ENCODE results near the gene ARRB1. TPM values are rescaled to one million over a fixed set of nuclear protein-coding genes. Genes with fewer than 3 reads are reported as not detected.

The ARRB1 gene
- total and polyA plus RNA-seq, 2 of the 13 experiments (the other 11 are each of a cell fraction or from before 2014, with no cell fraction given): 22.5 to 35.7 TPM

- TF ChIP-seq RELA (CRISPR knock-in tag; IDR thresholded peaks at IDR 0.05) (0 out of 2 replicates have a peak, but pooled peaks have one; percentile 31), ZBTB33 (CRISPR knock-in tag; IDR thresholded peaks at IDR 0.05) (0 out of 2 replicates have a peak, but pooled peaks have one; percentile 54), ZC3H13 (CRISPR knock-in tag; IDR thresholded peaks at IDR 0.05) (peak; percentile 62; the same call in 1 of the 2 replicates), THAP7 (CRISPR knock-in tag; IDR thresholded peaks at IDR 0.05) (peak; percentile 75; the same call in 1 of the 2 replicates), MNT (IDR thresholded peaks at IDR 0.05) (no peak), MIER2 (CRISPR knock-in tag; IDR thresholded peaks at IDR 0.05) (peak; percentile 53; the same call in 1 of the 2 replicates), NCOR1 (IDR thresholded peaks at IDR 0.05; ENCODE audit: borderline replicate concordance, low read length) (no peak; the same call in 1 of the 2 replicates), NFKB2 (CRISPR knock-in tag; IDR thresholded peaks at IDR 0.05; ENCODE audit: borderline replicate concordance) (peak; percentile 85; the same call in 1 of the 2 replicates), HNRNPLL (IDR thresholded peaks at IDR 0.05; ENCODE audit: low read depth, low read length, poor library complexity, severe bottlenecking) (peak; percentile 74), ZNF644 (CRISPR knock-in tag; IDR thresholded peaks at IDR 0.05; ENCODE audit: low read depth) (no peak), ZFP41 (CRISPR knock-in tag; IDR thresholded peaks at IDR 0.05; ENCODE audit: borderline replicate concordance) (peak; percentile 93; the same call in 1 of the 2 replicates), IKZF5 (CRISPR knock-in tag; IDR thresholded peaks at IDR 0.05) (peak; percentile 93), ZNF703 (CRISPR knock-in tag; IDR thresholded peaks at IDR 0.05; ENCODE audit: borderline replicate concordance) (no peak; the same call in 1 of the 2 replicates), HOXA9 (CRISPR knock-in tag; IDR thresholded peaks at IDR 0.05; ENCODE audit: borderline replicate concordance) (0 out of 2 replicates have a peak, but pooled peaks have one; percentile 59), HOXA5 (CRISPR knock-in tag; IDR thresholded peaks at IDR 0.05) (peak; percentile 96), SRSF1 (optimal IDR thresholded peaks at IDR 0.05; ENCODE audit: low read depth, low read length) (peak; percentile 95), ZBTB44 (CRISPR knock-in tag; IDR thresholded peaks at IDR 0.05) (0 out of 2 replicates have a peak, but pooled peaks have one; percentile 19), CERS6 (CRISPR knock-in tag; IDR thresholded peaks at IDR 0.05) (0 out of 2 replicates have a peak, but pooled peaks have one; percentile 29)
Observed at GRCh38 chr11:75399344-75400145, 48.1 kb upstream of the ARRB1 start, which contains the start of gene RPS3 (continued).
